HG02840 (cell line): ENCODE measurements around the gene HNRNPF.
"Not testable (repeated sequence)": the region's sequence is repeated elsewhere in the genome, so short reads cannot be mapped to it uniquely, and the experiment has no call there.

Experiments used
- ATAC-seq: cut with Tn5 transposase; IDR thresholded peaks from one replicate; pipeline ENCODE4 v1.9.1; 2021; ENCODE audit warnings: mild to moderate bottlenecking, moderate library complexity, moderate number of reproducible peaks; ENCODE audit not compliant: unreplicated experiment, low FRiP score

The HNRNPF gene, protein sequence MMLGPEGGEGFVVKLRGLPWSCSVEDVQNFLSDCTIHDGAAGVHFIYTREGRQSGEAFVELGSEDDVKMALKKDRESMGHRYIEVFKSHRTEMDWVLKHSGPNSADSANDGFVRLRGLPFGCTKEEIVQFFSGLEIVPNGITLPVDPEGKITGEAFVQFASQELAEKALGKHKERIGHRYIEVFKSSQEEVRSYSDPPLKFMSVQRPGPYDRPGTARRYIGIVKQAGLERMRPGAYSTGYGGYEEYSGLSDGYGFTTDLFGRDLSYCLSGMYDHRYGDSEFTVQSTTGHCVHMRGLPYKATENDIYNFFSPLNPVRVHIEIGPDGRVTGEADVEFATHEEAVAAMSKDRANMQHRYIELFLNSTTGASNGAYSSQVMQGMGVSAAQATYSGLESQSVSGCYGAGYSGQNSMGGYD

DNA sequence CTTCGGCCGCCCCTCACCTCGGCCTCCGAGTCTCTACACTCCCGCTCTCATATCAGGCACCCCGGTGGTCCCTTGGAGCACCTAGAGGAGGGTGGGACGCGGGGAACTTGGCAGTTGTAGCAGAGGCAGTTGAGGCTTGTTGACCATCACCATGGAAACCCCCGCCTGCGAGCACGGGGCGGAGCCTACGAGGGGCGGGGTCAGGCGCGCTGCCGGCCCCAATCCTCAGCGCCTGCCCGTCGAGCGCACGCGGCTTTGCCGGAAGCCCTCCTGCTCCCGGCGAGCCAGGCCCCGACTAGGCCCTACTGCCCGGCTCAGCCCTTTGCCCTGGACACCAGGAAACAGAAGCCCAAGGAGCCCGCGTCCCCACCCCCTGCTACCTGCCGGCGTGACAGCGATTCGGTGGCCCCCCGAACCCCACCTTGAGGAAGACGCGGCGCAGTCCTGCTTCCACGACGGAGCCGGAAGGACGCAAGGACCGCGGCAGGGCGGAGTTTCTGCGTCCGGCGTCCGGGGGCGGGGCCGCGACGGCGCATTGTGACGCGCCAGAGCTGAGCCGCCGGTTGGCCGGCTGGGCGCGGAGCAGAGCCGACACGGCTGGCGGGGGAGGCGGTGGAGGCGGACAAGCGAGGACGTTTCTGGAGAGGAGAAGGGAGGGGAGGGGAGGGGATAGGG lies at the start of gene HNRNPF:
Gene HNRNPF (minus strand): TSS at position 477 of the 675 bp plus-strand sequence. CDS start 21,302 bp downstream, outside the sequence.
- ATAC-seq, result peak; percentile 64

DNA sequence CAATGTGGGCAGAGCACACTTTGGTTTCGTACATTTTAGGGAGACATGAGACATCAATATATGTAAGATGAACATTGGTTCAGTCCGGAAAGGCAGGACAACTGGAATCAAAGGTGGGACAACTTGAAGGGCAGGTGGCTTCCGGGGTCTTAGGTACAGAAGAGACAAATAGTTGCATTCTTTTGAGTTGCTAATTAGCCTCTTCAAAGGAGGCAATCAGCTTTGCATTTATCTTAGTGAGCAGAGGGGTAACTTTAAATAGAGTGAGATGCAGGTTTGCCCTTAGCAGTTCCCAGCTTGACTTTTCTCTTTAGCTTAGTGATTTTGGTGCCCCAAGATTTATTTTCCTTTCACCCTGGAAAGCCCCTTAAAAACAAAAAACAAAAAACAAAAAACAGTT lies 49.2 kb upstream of the HNRNPF start:
- ATAC-seq, result no peak

DNA sequence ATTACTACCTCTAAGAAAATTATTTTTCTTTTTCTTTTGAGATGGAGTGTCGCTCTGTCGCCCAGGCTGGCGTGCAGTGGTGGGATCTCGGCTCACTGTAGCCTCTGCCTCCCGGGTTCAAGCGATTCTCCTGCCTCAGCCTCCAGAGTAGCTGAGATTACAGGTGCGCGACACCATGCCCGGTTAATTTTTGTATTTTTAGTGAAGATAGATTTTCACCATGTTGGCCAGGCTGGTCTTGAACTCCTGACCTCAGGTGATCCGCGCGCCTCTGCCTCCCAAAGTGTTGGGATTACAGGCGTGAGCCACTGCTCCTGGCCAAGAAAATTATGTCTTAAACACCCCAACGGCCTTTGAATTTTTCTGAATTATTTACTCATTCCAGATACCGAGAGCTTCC lies 47.6 kb upstream of the HNRNPF start:
- ATAC-seq, result not testable (repeated sequence)

DNA sequence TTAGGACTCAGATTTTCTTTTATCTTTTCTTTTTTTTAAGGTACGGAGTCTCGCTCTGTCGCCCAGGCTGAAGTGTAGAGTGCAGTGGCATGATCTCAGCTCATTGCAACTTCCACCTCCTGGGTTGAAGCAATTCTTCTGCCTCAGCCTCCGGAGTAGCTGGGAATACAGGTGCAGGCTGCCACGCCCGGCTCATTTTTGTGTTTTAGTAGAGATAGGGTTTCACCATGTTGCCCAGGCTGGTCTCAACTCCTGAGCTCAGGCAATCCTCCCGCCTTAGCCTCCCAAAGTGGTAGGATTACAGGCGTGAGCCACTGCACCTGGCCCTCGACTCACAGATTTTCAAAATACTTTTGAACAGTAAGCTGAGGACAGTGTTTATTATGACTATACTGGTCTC lies 45.0 kb upstream of the HNRNPF start:
- ATAC-seq, result not testable (repeated sequence)

DNA sequence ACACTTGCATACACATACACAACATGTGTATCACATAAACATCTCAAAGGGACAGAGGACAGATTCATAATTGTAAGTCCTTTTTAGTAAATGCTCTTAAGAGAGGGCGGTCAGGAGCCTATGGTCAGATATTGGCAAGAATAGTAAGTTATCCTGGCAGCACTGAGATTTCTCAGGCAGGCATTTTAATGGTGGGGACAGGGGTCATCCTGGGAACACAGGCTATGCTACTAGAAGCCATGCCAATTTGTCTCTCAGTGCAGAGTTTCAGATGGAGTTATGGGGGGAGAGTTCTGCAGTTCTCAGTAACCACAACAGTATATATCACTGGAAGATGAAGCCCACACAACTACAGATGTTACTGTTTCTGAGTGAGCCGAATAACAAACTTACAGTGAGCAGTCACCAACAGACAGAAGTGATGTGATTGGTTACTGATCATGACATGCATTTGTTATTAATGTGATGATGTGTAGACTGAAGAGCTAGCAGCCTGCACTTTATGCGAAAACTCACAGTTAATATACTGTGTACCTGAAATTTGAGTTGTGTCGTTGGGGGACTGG lies 44.4 kb upstream of the HNRNPF start:
- ATAC-seq, result no peak

DNA sequence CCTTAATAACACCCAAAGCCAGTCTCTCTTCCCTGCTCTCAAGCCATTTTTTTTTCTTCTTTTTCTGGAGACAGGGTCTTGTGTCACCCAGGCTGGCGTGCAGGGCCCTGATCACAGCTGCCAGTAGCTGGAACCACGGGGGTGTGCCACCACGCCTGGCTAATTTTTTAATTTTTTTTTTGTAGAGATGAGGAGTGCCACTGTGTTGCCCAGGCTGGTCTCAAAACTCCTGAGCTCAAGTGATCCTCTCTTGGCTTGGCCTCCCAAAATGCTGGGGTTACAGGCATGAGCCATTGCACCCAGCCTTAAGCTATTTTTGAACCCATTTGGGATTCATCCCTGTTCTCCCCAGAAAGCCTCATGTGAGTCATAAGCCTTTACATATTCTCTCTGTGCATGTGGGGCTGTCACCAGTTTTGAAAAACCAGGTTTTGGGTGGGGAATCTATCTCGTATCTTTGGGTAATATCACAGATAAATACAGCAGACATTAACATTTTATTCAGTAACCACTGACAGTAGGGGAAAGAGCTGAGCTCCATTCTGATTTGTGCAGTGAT lies 43.4 kb upstream of the HNRNPF start:
- no peak for ATAC-seq

DNA sequence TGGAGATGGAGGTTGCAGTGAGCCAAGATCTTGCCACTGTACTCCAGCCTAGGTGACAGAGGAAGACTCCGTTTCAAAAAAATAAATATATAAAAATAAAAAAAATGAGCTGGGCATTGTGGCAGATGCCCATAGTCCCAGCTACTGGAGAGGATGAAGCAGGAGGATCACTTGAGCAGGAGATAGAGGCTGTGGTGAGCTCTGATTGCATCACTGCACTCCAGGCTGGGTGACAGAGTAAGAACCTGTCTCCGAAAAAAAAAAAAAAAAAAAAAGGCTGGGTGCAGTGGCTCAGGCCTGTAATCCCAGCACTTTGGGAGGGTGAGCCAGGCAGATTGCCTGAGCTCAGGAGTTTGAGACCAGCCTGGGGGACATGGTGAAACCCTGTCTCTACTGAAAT lies 39.8 kb upstream of the HNRNPF start:
- no peak for ATAC-seq

DNA sequence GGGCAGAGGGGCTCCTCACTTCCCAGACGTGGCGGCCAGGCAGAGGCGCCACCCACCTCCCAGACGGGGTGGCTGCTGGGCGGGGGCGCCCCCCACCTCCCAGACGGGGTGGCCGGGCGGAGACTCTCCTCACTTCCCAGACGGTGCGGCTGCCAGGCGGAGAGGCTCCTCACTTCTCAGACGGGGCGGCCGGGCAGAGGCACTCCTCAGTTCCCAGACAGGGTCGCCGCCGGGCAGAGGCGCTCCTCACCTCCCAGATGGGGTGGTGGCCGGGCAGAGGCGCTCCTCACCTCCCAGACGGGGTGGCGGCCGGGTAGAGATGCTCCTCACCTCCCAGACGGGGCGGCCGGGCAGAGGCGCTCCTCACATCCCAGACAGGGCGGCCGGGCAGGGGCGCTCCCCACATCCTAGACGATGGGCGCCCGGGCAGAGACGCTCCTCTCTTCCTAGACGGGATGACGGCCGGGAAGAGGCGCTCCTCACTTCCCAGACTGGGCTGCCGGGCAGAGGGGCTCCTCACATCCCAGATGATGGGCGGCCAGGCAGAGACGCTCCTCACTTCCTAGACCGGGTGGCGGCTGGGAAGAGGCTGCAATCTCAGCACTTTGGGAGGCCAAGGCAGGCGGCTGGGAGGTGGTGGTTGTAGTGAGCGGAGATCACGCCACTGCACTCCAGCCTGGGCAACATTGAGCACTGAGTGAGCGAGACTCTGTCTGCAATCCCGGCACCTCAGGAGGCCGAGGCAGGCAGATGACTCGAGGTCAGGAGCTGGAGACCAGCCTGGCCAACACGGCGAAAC lies 37.4 kb upstream of the HNRNPF start:
- ATAC-seq, result not testable (repeated sequence)

DNA sequence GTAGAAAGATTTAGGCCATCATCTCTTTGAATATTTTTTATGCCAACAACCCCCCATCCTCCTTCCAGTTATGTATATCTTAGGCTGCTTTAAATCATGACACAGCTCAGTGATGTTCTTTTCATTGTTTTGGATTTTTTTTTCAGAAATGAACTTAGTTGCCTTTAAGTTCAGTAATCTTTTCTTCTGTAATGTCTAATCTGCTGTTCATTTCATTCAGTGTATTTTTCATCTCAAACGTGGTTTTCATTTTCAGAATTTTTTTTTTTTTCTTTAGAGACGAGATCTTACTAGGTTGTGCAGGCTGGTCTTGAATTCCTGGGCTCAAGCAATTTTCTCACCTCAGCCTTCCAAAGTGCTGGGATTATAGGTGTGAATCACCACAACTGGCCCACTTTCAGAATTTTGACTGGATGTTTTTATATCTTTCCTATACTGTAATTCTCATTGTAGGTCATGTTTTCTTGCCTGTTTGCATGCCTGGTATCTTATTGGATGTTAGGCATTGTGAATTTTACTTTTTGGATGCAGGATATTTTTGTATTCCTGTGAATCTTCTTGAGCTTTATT lies 36.0 kb upstream of the HNRNPF start:
- no peak for ATAC-seq

DNA sequence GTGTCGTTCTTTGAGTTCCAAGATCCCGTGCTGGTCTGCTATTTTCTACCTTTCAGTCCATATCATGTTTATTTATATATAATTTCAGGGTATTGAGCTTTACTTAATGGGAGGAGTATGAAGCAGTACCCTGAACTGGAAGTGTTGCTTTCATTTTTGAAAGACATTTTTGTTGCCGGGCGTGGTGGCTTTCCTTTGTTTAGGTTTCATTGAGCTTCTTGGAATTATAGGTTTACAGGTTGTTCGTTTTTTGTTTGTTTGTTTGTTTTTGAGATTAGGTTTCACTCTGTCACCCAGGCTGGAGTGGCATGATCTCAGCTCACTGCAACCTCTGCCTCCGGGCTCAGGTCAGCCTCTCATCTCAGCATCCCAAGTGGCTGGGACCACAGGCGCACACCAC lies 35.3 kb upstream of the HNRNPF start:
- no peak for ATAC-seq

DNA sequence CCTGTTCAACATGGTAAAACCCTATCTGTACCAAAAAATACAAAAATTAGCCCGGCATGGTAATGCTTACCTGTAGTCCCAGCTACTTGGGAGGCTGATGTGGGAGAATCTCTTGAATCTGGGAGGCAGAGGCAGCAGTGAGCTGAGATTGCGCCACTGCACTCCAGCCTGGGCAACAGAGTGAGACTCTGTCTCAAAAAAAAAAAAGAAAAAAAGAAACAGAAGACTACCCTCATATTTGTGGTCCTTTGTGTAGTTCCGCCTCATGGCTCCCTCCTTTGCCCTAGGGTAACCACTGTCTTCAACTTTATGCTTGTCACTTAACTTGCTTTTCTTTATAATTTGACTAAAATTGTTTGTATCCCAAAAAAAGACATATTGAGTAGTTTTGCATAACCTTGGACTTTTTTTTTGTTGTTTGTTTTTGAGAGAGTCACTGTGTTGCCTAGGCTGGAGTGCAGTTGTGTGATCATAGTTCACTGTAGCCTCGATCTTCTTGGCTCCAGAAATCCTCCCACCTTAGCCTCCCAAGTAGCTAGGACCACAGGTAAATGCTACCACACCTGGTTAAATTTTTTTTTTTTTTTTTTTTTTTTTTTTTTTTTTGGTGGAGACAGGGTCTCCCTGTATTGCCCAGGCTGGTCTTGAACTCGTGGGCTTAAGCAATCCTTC lies 31.6 kb upstream of the HNRNPF start:
- ATAC-seq, result no peak

DNA sequence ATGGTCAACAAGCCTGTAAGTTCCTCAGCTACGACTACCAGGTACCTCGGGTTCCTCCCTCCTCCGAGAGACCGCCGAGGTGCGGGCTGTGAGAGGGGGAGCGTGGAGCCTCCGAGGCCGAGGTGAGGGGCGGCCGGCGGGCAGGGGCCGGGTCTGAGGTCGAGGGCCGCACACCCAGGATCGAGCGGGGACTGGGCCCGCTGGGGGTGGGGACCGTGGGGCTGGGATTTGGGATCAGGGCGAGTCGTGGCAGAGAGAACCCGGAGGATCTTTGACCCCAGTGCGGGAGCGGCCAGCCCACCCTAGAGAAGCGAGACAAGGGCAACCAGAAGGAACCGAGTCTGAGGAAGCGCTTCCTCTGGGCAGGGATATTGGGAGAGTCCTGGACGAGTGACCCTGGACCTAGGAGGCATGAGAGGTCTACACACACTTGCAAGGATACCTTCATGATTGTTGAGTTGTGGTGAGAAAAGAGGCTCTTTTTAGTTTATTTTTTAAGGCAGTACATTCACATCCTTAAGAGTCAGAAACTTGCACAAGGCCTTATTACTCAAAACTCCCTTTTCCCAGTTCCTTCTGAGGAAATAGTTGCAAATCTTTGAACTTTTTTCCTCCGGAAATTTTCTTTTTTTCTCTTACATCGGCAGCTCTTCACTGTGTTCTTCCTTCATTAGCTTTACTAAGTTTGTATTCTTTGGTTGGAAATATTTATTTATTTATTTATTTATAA lies 28.3 kb upstream of the HNRNPF start:
- no peak for ATAC-seq

DNA sequence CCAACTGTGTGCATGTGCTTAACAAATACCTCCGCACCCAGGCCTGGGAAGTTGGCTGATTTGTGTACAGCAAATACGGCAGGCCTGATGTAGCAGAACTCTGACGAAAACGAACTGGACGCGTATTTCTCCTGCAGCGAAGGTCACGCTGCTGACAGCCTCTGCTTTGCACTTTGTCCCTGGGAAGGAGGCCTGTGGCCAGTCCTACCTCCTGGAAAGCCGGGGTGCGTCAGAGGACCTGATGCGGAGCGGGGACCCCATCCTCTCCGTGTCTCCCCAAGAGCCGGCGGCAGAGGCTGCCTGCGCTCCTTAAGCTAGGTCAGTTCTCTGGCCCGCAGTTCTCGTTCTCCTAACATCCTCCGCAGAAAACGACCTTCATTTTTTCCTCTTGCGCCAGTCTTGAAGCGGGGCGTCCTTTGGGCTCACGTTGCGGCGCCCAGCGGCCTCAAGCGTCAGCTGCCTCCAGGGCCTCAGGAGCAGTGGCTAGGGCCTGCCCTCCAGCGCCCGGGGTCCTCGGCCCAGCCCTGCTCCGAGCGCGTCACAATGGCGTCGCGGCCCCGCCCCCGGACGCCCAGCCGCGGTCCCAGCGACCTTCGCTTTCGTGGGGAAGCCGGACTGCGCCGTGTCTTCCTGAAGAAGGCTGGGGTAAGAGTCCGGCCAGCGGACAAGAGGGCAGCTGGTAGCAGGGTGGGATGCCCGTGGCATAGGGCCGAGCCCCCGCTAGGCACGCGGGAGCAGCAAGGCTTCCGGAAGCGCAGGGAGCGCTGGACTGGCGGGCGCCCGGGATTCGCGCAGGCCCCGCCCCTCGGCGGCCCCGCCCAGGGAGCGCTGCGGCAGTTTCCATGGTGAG lies 27.5 kb upstream of the HNRNPF start, which contains the start of gene ZNF487:
Gene ZNF487 (plus strand): TSS at position 821 of the 850 bp plus-strand sequence. CDS start 38,703 bp downstream, outside the sequence.
- ATAC-seq, result peak; percentile 97

DNA sequence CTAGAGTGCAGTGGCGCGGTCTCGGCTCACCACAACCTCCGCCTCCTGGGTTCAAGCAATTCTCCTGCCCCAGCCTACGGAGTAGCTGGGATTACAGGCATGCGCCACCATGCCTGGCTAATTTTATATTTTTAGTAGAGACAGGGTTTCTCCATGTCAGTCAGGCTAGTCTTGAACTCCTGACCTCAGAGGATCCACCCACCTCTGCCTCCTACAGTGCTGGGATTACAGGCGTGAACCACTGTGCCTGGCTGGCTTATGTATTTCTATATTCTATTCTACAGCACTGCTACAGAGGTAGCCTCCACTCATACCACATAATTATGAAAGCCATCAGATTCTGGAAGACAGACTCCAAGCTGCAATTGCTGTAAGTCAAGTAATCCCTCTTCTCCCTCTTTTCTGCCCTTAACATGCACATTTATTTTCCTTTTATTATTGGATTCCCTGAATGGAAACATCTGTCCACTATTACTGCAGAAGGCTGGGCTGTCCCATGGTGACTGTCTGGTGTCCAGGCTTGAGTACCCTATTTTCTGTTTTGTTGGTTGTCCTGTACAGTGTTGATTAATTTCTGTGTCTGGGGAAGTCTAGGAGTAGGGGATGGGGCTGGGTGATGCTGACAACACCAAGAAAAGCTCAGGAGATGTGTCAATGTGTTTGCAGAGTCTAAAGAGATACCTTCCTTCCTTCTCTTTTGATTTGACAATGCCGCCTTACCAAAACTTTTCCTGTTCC lies 22.1 kb upstream of the HNRNPF start:
- ATAC-seq, result no peak

DNA sequence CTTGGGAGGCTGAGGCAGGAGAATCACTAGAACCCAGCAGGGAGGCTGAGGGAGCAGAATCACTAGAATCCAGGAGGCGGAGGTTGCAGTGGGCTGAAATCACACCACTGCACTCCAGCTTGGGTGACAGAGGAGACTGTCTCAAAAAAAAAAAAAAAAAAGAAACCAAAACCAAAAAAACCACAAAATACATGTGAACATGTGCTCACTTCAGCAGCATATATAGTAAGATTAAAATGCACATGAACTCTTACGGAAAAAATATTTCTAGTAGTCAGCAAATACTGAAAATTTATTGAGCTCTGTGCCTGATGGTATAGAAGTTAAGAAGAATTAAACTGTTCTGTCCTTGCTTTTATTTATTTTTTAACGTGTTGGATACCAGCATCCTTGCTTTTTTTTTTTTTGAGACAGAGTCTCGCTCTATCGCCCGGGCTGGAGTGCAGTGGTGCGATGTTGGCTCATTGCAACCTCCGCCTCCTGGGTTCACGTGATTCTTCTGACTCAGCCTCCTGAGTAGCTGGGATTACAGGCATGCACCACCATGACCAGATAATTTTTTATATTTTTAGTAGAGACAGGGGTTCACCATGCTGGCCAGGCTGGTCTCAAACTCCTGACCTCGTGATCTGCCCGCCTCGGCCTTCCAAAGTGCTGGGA lies 18.3 kb upstream of the HNRNPF start:
- peak; percentile 80 for ATAC-seq

DNA sequence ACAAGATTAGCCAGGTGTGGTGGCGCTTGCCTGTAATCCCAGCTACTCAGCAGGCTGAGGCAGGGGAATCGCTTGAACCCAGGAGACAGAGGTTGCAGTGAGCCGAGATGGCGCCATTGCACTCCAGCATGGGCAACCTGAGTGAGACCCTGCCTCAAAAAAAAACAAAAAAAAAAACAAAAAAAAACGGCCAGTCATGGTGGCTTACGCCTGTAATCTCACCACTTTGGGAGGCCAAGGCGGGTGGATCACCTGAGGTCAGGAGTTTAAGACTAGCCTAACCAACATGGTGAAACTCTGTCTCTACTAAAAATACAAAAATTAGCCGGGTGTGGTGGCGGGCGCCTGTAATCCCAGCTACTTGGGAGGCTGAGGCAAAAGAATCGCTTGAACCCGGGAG lies 17.5 kb upstream of the HNRNPF start:
- ATAC-seq, result not testable (repeated sequence)

DNA sequence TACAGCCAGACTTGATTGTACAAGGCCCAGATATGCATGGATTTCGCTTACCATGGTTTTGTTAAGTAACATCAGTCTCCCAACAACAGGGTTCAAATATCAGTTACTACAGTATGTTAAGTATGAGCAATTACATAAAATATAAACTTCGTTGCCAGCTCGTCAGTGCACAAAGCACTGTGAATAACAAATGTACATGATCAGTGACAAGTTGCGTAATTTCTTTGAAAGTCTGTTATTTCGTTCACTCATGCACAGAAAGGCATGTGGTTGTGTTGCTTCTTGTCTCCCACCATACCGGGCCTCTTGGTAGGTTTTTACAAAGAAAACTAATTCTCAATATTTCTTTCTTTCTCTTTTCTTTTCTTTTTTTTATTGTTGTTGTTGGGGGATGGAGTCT lies 15.4 kb upstream of the HNRNPF start:
- no peak for ATAC-seq
